ENCODE measurements around the gene IDH2.

GRCh38 chr15:90049666-90050604 is 52.3 kb downstream of the IDH2 start:
- TF ChIP-seq POLR2A (IDR thresholded peaks at IDR 0.05) (no peak), EP300 (IDR thresholded peaks at IDR 0.05) (no peak), CTCF (IDR thresholded peaks at IDR 0.05) (no peak)

Measured in upper lobe of left lung (tissue), 4 donors.